GM19455 (cell line): ENCODE results near the gene NPEPL1.
"Not testable (repeated sequence)": the region's sequence is repeated elsewhere in the genome, so short reads cannot be mapped to it uniquely, and the experiment has no call there.

Source experiments
- ATAC-seq: cut with Tn5 transposase; IDR thresholded peaks from one replicate; pipeline ENCODE4 v1.9.1; 2021; ENCODE audit not compliant: unreplicated experiment

The NPEPL1 gene

GRCh38 chr20:58712151-58712791, 19.7 kb downstream of the NPEPL1 start:
- no peak for ATAC-seq

GRCh38 chr20:58712806-58713731, 20.5 kb downstream of the NPEPL1 start:
- no peak for ATAC-seq

- no peak for ATAC-seq
Observed at GRCh38 chr20:58713801-58714339, 21.3 kb downstream of the NPEPL1 start.

- no peak for ATAC-seq
Observed at GRCh38 chr20:58714340-58714922, 21.8 kb downstream of the NPEPL1 start.

GRCh38 chr20:58714923-58715351, 22.3 kb downstream of the NPEPL1 start:
- ATAC-seq = no peak

GRCh38 chr20:58715391-58715800, 22.8 kb downstream of the NPEPL1 start:
- no peak for ATAC-seq

GRCh38 chr20:58715801-58716475, 23.3 kb downstream of the NPEPL1 start:
- no peak for ATAC-seq

GRCh38 chr20:58716476-58717277, 24.1 kb downstream of the NPEPL1 start:
- ATAC-seq = no peak

- no peak for ATAC-seq
Observed at GRCh38 chr20:58717278-58718091, 24.9 kb downstream of the NPEPL1 start.

- ATAC-seq = no peak
Observed at GRCh38 chr20:58718121-58718563, 25.5 kb downstream of the NPEPL1 start.

- ATAC-seq = no peak
Observed at GRCh38 chr20:58718729-58719128, 26.1 kb downstream of the NPEPL1 start.

GRCh38 chr20:58719258-58719657, 26.7 kb downstream of the NPEPL1 start:
- no peak for ATAC-seq

GRCh38 chr20:58719971-58720371, 27.4 kb downstream of the NPEPL1 start:
- ATAC-seq = no peak

GRCh38 chr20:58720890-58721289, 28.3 kb downstream of the NPEPL1 start:
- no peak for ATAC-seq

GRCh38 chr20:58721951-58722778, 29.6 kb downstream of the NPEPL1 start:
- ATAC-seq = no peak

GRCh38 chr20:58722877-58723627, 30.5 kb downstream of the NPEPL1 start:
- ATAC-seq = no peak

- no peak for ATAC-seq
Observed at GRCh38 chr20:58723628-58723984, 31.0 kb downstream of the NPEPL1 start.

- ATAC-seq = not testable (repeated sequence)
Observed at GRCh38 chr20:58726156-58726555, 33.6 kb downstream of the NPEPL1 start.
